CD4-positive, alpha-beta T cell treated with Interleukin-21 for 1 hour (primary cell): ENCODE data around the gene PCGF3.
A peak's percentile ranks its signal among the peaks of the same experiment; 100 is the strongest.
"Not testable (repeated sequence)": the region's sequence is repeated elsewhere in the genome, so short reads cannot be mapped to it uniquely, and the experiment has no call there.

Source experiments
- DNase-seq: peaks from one replicate; pipeline ENCODE4 v3.0.0-alpha.2; 2020

Gene PCGF3

GRCh38 chr4:742742-743311, 37.2 kb downstream of the PCGF3 start:
- DNase-seq, result peak; percentile 78

GRCh38 chr4:743463-744211, 38.0 kb downstream of the PCGF3 start:
- DNase-seq, result no peak

DNA sequence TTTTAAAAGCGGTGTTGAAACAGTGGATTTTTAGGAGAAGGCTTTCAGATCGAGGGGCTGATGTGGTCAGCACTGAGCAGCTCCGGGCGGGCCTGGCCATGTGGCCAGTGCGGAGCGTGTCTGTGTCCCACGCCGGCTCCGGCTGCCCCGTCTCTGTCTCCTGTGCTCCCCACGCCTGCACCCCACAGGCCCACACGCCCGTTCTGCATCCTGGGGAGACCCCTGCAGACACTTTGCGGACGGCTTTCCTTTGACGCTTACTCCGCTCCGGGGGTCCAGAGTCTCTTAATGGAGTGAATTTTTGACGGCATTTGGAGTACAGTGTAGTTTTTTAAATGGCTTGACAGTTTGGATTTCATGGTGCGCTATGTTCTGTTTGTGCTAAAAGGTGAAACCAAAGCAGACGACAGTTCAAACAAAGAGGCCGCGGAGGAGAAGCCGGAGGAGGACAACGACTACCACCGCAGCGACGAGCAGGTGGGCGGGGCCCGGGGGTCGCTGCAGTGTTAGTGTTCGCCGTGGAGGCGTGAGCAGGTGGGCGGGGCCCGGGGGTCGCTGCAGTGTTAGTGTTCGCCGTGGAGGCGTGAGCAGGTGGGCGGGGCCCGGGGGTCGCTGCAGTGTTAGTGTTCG, 38.7 kb downstream of the PCGF3 start:
- no peak for DNase-seq

GRCh38 chr4:747546-748170, 42.0 kb downstream of the PCGF3 start:
- DNase-seq, result no peak

GRCh38 chr4:748461-748860, 42.8 kb downstream of the PCGF3 start:
- DNase-seq, result no peak

- no peak for DNase-seq
Measured at GRCh38 chr4:749698-750666, 44.4 kb downstream of the PCGF3 start.

GRCh38 chr4:751676-752075, 46.0 kb downstream of the PCGF3 start:
- DNase-seq, result no peak

DNA sequence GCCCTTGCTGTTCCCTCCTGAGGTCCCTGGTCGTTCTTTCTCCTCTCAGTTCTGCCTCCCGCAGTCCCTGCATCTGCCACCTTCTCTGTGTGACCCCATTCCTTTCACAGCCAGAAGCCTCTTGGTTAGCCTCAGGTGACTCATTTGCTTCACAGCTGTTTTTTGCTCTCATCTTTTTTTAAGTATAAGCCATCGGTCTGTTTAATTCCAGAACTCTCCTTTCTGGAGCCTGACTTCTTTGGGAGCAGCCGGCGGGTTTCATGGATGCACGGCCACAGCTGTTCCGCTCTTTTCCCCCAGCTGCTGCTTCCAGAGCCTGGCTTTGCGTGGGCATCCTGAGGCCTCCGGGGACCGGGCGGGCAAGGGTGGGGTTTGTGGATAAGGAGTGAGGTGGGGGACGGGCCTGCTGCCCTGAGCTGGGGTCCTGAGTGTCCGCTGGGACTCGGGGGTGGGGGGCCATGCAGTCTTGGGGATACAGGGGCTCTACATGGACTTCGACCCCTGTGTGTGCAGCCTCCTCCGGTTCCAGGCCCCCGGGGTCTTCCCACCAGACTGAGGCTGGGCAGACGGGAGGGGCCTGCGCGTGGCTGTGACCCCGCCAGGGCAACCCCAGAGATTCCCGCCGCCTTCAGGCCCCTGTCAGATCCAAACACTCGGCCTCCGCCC, 46.7 kb downstream of the PCGF3 start:
- DNase-seq, result no peak

DNA sequence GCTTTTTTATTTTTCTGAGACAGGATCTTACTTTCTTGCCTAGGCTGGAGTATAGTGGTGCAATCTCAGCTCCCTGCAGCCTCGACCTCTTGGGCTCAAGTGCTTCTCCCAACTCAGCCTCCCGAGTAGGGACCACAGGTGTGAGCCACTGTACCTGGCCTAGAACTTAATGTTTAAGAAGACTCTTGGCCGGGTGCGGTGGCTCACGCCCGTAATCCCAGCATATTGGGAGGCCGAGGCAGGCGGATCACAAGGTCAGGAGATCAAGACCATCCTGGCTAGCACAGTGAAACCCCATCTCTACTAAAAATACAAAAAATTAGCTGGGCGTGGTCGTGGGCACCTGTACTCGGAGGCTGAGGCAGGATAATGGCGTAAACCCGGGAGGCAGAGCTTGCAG, 47.6 kb downstream of the PCGF3 start:
- DNase-seq, result not testable (repeated sequence)

- DNase-seq, result no peak
Measured at GRCh38 chr4:754221-755120, 48.8 kb downstream of the PCGF3 start.

GRCh38 chr4:757111-757510, 51.5 kb downstream of the PCGF3 start:
- DNase-seq, result no peak

DNA sequence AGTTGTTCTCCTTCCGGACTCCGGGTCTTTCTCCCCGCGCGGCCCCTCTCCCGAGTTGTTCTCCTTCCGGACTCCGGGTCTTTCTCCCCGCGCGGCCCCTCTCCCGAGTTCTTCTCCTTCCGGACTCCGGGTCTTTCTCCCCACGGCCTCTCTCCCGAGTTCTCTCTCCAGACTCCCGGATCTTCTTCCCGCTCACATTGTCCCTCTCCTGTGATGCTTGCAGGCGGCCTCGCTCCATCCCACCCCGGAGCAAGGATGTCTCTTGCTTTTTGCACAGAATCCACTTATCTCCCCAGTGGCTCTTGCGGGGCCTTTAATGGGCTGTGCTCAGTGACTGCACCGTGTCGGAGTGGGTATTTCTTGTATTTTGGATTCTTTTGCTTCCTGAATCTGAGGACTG, 54.2 kb downstream of the PCGF3 start:
- DNase-seq, result not testable (repeated sequence)

DNA sequence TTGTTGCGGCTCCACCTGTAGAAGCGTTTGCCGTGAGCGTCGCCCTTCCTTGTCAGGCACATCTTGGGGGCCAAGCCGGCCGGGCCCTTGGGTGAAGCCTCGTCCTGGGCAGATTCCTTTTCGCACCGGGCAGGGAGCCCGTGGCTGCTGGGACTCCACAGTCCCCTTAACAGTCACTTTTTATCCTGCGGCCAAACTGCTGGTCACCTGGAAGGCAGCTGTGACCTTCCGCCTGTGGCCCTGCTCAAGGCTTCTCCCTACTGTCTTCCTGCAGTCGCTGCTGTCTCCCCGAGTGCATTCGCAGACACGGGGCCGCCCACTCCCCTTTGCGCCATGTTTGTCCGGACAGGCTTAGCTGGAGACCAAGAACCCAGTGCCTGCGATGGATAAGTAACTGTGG, 55.0 kb downstream of the PCGF3 start:
- no peak for DNase-seq

- DNase-seq, result no peak
Measured at GRCh38 chr4:761086-761485, 55.5 kb downstream of the PCGF3 start.

- DNase-seq, result no peak
Measured at GRCh38 chr4:761739-762138, 56.1 kb downstream of the PCGF3 start.

DNA sequence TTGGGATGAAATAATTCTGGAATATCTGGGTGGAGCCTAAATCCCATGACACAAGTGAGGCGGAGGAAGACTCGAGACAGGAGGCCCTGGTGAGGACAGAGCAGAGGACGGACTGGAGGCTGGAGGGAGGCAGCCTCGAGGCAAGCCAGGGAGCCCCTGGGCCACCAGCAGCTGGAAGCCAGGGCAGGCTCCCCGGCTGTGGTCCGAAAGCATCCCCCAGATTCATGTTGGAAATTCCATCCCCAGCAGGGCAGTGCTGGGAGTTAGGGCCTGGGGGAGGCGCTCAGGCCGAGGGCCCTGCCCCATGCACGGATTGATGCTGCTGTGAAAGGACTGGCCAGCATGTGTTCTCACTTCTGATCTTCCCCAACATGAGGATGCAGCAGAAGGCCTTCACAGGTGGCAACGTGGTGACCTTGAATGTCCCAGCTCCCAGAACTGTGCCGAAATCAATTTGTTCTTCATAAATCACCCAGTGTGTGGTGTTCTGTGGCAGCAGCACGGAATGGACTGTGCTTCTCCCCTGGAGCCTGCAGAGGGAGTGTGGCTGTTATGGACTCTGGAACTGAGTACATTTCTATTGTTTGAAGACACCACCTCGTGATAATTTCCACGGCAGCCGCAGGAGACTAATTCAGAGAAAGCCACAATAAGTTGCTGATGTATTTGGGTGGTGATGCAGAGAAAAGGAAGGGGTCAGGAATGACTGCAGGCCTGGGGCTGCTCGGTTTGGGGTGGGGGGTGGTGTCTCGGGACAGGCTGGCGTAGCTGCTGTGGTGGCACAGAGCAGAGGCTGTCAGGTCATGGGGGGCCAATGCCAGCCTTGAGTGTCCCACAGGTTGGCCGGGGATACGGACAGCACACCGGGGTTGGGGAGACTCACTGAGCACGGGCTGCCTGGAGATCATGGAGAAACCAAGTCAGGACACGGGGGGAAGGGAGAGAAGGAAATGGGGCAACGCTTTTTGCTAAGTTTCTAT, 56.9 kb downstream of the PCGF3 start:
- no peak for DNase-seq

- no peak for DNase-seq
Measured at GRCh38 chr4:763191-763810, 57.7 kb downstream of the PCGF3 start.

- DNase-seq, result peak; percentile 22
Measured at GRCh38 chr4:763922-764321, 58.3 kb downstream of the PCGF3 start.
